ACHN (cell line): ENCODE data around the gene ZNF346.
"Not testable (repeated sequence)": the region's sequence is repeated elsewhere in the genome, so short reads cannot be mapped to it uniquely, and the experiment has no call there.

Experiments
- DNase-seq: peaks from one replicate; pipeline ENCODE4 v3.0.0-alpha.2; 2015
- in situ Hi-C: cut with HindIII; loops from 2 replicates; pipeline ENCODE4 v1.10.0; 2017; ENCODE audit warnings: low sequenced_read_pairs, low pct_ligation_motif_present, low pct_unique_long_range_greater_than_20kb

ZNF346 gene

GRCh38 chr5:177045631-177046030, 23.1 kb downstream of the ZNF346 start:
- no peak for DNase-seq
- in situ Hi-C loops: no loop called here

- in situ Hi-C loops, DNase-seq: not testable (repeated sequence)
Measured at GRCh38 chr5:177048531-177048930, 26.0 kb downstream of the ZNF346 start.

DNA sequence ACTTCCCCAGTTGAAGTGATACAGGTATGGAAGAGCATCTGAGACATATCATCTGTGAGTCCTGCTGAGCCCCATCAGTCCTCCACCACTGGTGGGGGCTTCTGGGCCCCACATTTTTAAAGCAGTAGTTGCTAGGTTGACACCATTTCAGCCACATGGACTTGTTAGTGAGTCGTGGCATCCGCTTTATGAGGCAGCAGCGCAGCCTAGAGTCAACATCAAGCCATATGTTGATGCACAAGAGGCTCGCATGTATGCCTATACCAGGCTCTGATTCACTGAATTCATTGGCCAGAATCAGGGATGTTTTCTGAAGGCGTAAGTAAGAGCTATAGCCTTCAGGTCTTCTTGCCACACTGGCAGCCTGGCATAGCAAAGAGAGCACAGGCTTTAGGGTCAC, 26.8 kb downstream of the ZNF346 start:
- in situ Hi-C loops: no loop called here
- no peak for DNase-seq

GRCh38 chr5:177064500-177065277, 42.2 kb downstream of the ZNF346 start:
- in situ Hi-C loops: no loop called here
- DNase-seq: no peak

DNA sequence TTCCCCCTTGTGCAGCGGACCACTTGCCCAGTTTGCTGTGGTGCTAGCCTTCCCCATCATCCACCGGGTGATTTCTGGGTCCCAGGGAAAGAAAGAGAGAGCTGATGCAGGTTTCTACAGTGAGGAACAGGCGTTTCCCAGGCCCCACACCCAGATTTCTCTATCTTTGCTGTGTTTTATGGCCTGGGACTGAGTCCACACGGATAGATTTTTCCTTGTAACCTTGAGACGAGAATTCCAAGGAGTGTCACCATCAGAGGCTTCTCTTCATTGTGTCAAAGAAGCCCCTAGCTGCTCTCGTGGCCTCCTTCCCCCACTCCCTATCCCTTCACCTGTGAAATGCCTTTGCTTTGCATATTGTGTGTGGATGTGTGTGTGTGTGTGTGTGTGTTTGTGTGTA, 43.0 kb downstream of the ZNF346 start:
- no peak for DNase-seq
- in situ Hi-C loops: no loop called here

DNA sequence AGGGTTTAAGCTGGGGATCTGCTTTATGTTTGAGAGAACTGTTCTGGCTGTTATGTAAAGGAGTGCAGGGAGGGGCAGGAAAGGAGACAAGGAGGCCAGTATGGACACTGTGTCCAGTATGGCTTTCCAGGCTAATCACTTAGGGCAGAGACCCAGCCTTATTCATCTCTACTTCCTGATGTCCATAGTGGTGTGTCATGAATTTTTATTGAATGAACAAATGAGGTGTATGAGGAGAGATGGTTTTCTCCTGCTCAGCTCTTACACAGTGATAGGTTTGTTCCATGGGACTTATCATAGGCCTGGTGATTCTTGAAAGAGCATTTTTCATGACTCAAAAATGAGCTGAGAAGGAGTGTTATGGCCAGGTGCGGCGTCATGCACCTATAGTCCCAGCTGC, 43.7 kb downstream of the ZNF346 start:
- no peak for DNase-seq
- in situ Hi-C loops: no loop called here

- in situ Hi-C loops: no loop called here
- no peak for DNase-seq
Measured at GRCh38 chr5:177067503-177067902, 45.0 kb downstream of the ZNF346 start.

GRCh38 chr5:177070536-177071191, 48.2 kb downstream of the ZNF346 start:
- in situ Hi-C loops: no loop called here
- no peak for DNase-seq

- DNase-seq: peak; percentile 83
- in situ Hi-C loops: no loop called here
Measured at GRCh38 chr5:177071666-177072385, 49.3 kb downstream of the ZNF346 start.

- no peak for DNase-seq
- in situ Hi-C loops: no loop called here
Measured at GRCh38 chr5:177077335-177077734, 54.8 kb downstream of the ZNF346 start.

DNA sequence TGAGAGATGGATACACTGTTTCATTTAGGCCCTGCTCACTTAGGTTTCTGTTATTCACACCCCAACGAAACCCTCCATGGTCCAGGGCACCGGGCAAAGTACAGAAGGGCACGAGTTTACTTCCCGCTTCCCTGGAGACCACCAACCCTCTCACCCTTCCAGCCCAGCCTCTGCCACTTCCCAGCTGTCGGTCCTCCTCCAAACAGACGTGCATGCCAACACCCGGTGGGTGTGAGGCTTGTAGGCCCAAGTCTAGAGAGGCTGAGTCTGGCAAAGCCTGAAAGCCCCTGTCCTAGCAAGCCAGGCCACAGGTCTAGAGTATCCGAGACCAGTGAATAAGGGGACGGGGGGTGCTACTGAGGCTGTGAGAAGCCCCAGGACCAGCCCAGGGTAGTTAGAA, 57.1 kb downstream of the ZNF346 start:
- DNase-seq: no peak
- in situ Hi-C loops: no loop called here

- in situ Hi-C loops: no loop called here
- no peak for DNase-seq
Measured at GRCh38 chr5:177080265-177080664, 57.8 kb downstream of the ZNF346 start.

DNA sequence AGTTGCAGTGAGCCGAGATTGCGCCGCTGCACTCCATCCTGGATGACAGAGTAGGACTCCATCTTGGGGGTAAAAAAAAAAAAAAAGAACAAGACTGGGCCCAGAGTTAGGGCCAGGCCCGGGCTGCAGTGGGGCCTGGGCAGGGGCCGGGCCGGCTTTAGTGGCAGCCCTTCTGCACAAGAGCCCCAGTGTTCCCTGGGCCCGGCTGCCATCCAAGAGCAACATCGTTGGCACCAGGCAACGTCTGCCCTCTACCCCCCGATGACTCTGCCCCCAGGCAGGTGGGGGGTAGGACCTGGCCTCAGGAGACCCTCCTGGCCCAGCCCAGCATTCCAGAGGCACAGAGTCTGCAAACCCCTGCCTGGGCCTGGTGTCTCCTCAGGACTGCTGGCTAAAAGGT, 59.4 kb downstream of the ZNF346 start:
- DNase-seq: no peak
- in situ Hi-C loops: no loop called here

- DNase-seq: no peak
- in situ Hi-C loops: no loop called here
Measured at GRCh38 chr5:177083357-177083756, 60.9 kb downstream of the ZNF346 start.

- in situ Hi-C loops: no loop called here
- no peak for DNase-seq
Measured at GRCh38 chr5:177084175-177084574, 61.7 kb downstream of the ZNF346 start.

DNA sequence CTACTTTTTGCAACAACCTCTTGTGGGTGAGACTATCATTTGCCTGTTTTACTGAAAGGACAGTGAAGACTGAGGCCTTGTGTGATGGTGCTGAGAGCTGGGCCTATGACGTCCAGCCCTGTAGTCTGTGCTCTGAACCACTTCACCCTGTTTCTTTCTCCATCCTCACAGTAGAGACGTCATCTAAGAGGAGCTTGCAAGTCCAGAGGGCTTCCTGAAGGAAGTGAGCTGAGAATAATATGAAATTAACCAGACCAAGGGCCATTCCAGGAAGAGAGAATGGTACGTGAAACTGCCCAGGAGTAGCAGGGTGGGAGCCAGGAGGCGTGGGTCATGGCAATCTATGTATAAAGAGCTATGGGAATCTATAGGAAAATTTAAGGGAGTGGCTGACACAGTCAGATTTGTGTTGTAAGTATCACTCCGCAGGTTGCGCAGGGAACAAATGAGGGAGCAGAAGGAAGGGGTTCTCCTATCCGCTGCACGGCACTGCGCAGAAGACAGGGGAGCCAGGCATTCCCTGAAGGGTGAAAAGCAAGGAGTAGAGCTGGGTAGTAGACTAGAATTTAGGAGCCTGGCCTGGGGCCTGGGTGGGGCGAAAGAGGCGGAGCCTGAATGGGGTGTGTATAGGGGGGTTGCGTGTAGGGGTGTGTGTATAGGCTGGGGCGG, 63.6 kb downstream of the ZNF346 start:
- DNase-seq: no peak
- in situ Hi-C loops: no loop called here

DNA sequence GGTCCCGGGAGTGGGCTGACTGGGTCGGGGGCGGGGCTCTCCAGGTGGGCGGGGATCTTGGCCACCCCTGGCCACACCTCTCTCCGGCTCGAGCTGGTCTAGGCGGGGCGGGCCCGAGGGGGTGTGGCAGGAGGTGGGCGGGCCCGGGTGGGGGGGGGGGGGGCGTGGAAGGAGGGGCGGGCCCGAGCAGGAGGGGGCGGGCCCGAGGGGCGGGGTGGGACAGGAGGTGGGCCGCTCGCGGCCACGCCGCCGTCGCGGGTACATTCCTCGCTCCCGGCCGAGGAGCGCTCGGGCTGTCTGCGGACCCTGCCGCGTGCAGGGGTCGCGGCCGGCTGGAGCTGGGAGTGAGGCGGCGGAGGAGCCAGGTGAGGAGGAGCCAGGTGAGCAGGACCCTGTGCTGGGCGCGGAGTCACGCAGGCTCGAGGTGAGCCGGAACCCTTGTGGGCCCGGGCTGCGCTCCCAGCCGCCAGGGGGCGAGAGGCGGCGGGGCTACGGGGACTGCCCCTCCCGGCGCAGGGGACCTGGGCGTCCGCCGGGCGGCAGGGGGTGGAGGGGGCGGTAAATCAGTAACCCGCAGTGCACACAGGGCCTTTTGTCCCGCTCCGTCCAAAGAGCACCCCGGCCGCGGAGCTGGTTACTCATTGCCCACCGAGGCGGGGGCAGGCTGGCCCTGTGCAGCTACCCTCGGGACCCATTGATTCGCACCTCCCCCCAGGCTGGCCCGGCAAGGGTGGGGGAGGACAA, 64.3 kb downstream of the ZNF346 start, which contains the start of gene FGFR4:
Gene FGFR4 (plus strand): TSS at position 262 of the 744 bp plus-strand sequence. CDS start 2,688 bp downstream, outside the sequence.
- in situ Hi-C loops: no loop called here

DNA sequence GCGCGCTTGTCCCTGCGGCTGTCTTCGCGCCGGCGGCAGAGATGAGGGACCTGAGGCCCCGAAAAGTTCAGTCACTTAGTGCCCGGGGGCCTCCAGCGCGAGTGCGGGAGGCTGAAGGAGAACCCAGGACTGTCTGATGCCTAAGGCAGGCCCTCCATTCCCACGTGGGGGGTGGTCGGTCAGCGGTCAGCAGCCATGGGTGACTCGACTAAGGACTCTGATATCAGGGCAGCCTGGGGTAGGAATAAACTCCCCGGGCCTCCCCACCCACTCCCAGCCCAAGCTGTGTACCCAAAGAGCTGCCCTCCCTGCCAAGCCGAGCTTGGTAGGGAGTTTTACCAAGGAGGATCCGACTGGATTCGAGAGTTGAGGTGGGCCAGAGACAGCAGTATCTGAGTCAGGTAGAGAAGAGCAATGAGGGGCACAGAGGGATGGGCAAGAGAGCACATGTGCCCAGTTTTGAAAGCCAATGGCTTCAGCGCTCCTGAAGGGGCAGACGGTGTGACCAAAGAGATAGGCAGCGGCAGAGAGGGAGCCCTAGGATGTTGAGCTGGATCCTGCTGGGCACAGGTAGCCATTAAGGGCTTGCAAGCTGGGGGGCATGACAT, 65.0 kb downstream of the ZNF346 start:
- in situ Hi-C loops: no loop called here
- DNase-seq: peak; percentile 10

More for the DNA sequence above, 64.3 kb downstream of the ZNF346 start, which contains the start of gene FGFR4:
- peak; percentile 88 for DNase-seq
